Tibial nerve (tissue), 3 donors: ENCODE measurements around the gene CNGB1.

Source experiments
- EP300 ChIP-seq, 2 donors: sonication (generic); formaldehyde crosslinking; IDR thresholded peaks; one replicate each; pipeline ENCODE4 v1.6.1; 2017; ENCODE audit warnings: antibody characterized with exemption in 2 of 2, mild to moderate bottlenecking in 1 of 2
- POLR2A ChIP-seq, 2 donors: fragments of 450-650 bp; IDR thresholded peaks; one replicate each; pipeline ENCODE4 v1.6.1; 2017; ENCODE audit warnings: antibody characterized with exemption in 2 of 2, mild to moderate bottlenecking in 2 of 2, moderate library complexity in 2 of 2

DNA sequence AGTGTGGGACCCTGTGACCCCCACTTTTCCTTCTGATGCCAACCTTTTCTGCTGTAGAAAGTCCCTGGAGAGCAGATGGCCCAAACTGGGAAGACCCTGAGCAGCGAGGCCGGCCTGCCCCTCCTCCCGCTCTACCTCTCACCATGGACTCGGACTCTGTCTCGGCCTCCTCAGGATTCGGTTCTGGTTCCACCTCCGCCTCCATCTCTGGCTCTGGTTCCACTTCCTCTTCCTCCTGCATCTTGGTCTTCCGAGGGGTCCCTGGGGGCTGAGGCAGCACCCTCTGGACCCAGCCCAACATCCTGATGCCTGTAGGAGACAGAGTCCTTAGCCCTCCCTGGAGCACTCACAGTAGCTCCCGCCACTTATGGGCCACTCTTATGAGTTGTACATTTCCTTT, 3.9 kb downstream of the CNGB1 start:
- no peak for TF ChIP-seq POLR2A (IDR thresholded peaks at IDR 0.05)
- no peak for TF ChIP-seq EP300 (IDR thresholded peaks at IDR 0.05)
